Astrocyte (in vitro differentiated cells and primary cell): ENCODE data around the gene PER2. TPM values are rescaled to one million over a fixed set of nuclear protein-coding genes. Genes with fewer than 3 reads are reported as not detected.
"Not testable (repeated sequence)": the region's sequence is repeated elsewhere in the genome, so short reads cannot be mapped to it uniquely, and the experiment has no call there.

Experiments
- DNase-seq: peaks from one replicate; pipeline ENCODE4 v3.0.0-alpha.2; 2010; ENCODE audit warnings: low read depth
- FAIRE-seq: peaks from 2 replicates; lab custom pipeline; 2011; peaks lifted over from hg19 to GRCh38; lab: Jason Lieb, UNC
- H2AFZ ChIP-seq: 2 replicates; pipeline ENCODE4 v1.6.0; 2012; ENCODE audit warnings: low read depth, low read length, inconsistent platforms
- H3K27ac ChIP-seq: 2 replicates; pipeline ENCODE4 v1.5.1; 2011; ENCODE audit warnings: low read depth, low read length, inconsistent platforms
- H3K27me3 ChIP-seq: 2 replicates; pipeline ENCODE4 v1.6.0; 2011; ENCODE audit warnings: low read length, inconsistent platforms; ENCODE audit not compliant: insufficient read depth
- H3K36me3 ChIP-seq: 2 replicates; pipeline ENCODE4 v1.5.1; 2011; ENCODE audit warnings: low read length, inconsistent platforms; ENCODE audit not compliant: insufficient read depth
- H3K4me1 ChIP-seq: 2 replicates; pipeline ENCODE4 v1.5.1; 2011; ENCODE audit warnings: low read length, inconsistent platforms; ENCODE audit not compliant: insufficient read depth
- H3K4me2 ChIP-seq: 2 replicates; pipeline ENCODE4 v1.6.0; 2012; ENCODE audit warnings: low read length, inconsistent platforms
- H3K4me3 ChIP-seq: 2 replicates; pipeline ENCODE4 v1.5.1; 2011; ENCODE audit warnings: low read depth, mild to moderate bottlenecking, low read length, inconsistent platforms; ENCODE audit not compliant: insufficient read depth
- H3K79me2 ChIP-seq: 2 replicates; pipeline ENCODE4 v1.6.0; 2012; ENCODE audit warnings: mild to moderate bottlenecking, low read length, inconsistent platforms; ENCODE audit not compliant: insufficient read depth
- H3K9ac ChIP-seq: 2 replicates; pipeline ENCODE4 v1.6.0; 2012; ENCODE audit warnings: mild to moderate bottlenecking, low read length, inconsistent platforms
- H3K9me3 ChIP-seq: 2 replicates; pipeline ENCODE4 v1.5.1; 2012; ENCODE audit warnings: low read depth, mild to moderate bottlenecking, low read length, inconsistent platforms; ENCODE audit not compliant: insufficient read depth
- H4K20me1 ChIP-seq: 2 replicates; pipeline ENCODE4 v1.6.0; 2012; ENCODE audit warnings: low read length, inconsistent platforms; ENCODE audit not compliant: insufficient read depth
- H3K27ac Mint-ChIP-seq: one replicate; pipeline ENCODE4 v1.8.0; 2021; ENCODE audit warnings: mild to moderate bottlenecking, mixed read lengths; ENCODE audit not compliant: unreplicated experiment
- H3K27me3 Mint-ChIP-seq: one replicate; pipeline ENCODE4 v1.8.0; 2021; ENCODE audit warnings: low read depth, mixed read lengths; ENCODE audit not compliant: unreplicated experiment
- H3K36me3 Mint-ChIP-seq: one replicate; pipeline ENCODE4 v1.8.0; 2021; ENCODE audit warnings: low read depth, mixed read lengths; ENCODE audit not compliant: unreplicated experiment
- H3K4me1 Mint-ChIP-seq: one replicate; pipeline ENCODE4 v1.8.0; 2021; ENCODE audit warnings: low read depth, mixed read lengths; ENCODE audit not compliant: unreplicated experiment
- H3K4me3 Mint-ChIP-seq: one replicate; pipeline ENCODE4 v1.8.0; 2021; ENCODE audit warnings: mild to moderate bottlenecking, moderate library complexity, mixed read lengths; ENCODE audit not compliant: unreplicated experiment
- H3K9me3 Mint-ChIP-seq: one replicate; pipeline ENCODE4 v1.8.0; 2021; ENCODE audit warnings: mild to moderate bottlenecking, mixed read lengths; ENCODE audit not compliant: unreplicated experiment
- CTCF ChIP-seq: IDR thresholded peaks from 2 replicates; pipeline ENCODE4 v1.5.1; 2011; ENCODE audit warnings: low read depth, mild to moderate bottlenecking, inconsistent platforms, low read length, moderate library complexity; ENCODE audit not compliant: insufficient read depth
- EZH2 ChIP-seq: IDR thresholded peaks from 2 replicates; pipeline ENCODE4 v1.6.1; 2012; ENCODE audit warnings: mild to moderate bottlenecking, low read length, inconsistent platforms; ENCODE audit not compliant: insufficient read depth
- total RNA-seq: library from RNA; stranded (reverse); gene quantifications from 2 replicates; pipeline ENCODE4 v1.2.1, GENCODE V29; 2021

Gene PER2
- total RNA-seq, 1 donor from 2014 or later = 2.0 TPM

- peaks cover 19% of the 10 kb centered on the region for H3K36me3 Mint-ChIP-seq
- TF ChIP-seq CTCF (no peak), EZH2 (no peak)
- Histone ChIP-seq H3K79me2 (peaks cover 8% of the 10 kb centered on the region), H3K27me3 (no peaks in the 10 kb centered on the region), H3K9me3 (no peaks in the 10 kb centered on the region), H3K4me2 (no peak overlapping the region), H3K9ac (no peak overlapping the region), H2AFZ (no peak overlapping the region), H3K27ac (no peak overlapping the region), H4K20me1 (peaks cover 16% of the 10 kb centered on the region), H3K4me1 (no peaks in the 10 kb centered on the region), H3K4me3 (no peak overlapping the region), H3K36me3 (no peaks in the 10 kb centered on the region)
- no peak overlapping the region for H3K27ac Mint-ChIP-seq
- H3K4me1 Mint-ChIP-seq = no peaks in the 10 kb centered on the region
- DNase-seq = no peak
- no peaks in the 10 kb centered on the region for H3K9me3 Mint-ChIP-seq
- H3K27me3 Mint-ChIP-seq = peaks cover 26% of the 10 kb centered on the region
- H3K4me3 Mint-ChIP-seq = no peak overlapping the region
- no peak for FAIRE-seq
These were observed 14.1 kb downstream of the PER2 start for GRCh38 chr2:238274152-238274865.

DNA sequence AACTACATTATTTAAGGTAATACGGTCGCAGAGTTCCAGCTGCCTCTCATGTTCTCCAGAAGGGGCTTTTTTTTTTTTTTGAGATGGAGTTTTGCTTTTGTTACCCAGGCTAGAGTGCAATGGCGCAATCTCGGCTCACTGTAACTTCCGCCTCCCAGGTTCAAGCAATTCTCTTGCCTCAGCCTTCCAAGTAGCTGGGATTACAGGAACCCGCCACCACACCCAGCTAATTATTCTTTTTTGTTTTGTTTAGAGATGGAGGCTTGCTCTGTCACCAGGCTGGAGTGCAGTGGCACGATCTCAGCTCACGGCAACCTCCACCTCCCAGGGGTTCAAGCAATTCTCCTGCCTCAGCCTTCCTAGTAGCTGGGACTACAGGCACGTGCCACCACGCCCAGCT, 15.0 kb downstream of the PER2 start:
- not testable (repeated sequence) for H3K4me3 Mint-ChIP-seq, H2AFZ ChIP-seq, H4K20me1 ChIP-seq, H3K79me2 ChIP-seq, H3K9me3 ChIP-seq, H3K9me3 Mint-ChIP-seq, H3K9ac ChIP-seq, FAIRE-seq, DNase-seq, H3K27me3 ChIP-seq, H3K27ac Mint-ChIP-seq, H3K36me3 ChIP-seq, H3K4me3 ChIP-seq, H3K4me2 ChIP-seq, H3K27ac ChIP-seq, H3K4me1 Mint-ChIP-seq, H3K4me1 ChIP-seq
- peaks cover 24% of the 10 kb centered on the region for H3K27me3 Mint-ChIP-seq
- H3K36me3 Mint-ChIP-seq = peaks cover 19% of the 10 kb centered on the region

DNA sequence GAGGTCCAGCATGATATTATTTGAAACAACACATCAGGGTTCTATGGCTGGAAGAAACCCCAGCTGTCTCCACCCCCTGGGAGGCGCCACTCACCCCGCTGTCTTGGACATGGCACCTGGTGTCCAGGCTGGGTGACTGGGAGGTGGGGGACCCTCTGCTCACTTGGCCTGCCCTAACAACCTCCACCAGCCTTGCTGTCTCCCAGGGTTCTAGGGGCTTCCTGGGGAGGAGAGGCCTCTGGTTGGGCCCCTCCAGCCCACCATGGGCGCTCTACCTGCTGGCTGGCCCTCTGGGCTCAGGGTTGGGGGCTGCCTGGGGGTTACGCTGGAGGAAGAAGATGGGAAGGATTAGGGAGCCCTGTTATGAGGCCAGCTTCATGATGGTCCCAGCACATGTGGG, 16.3 kb downstream of the PER2 start:
- Mint-ChIP-seq H3K27ac (no peak overlapping the region), H3K36me3 (peaks cover 22% of the 10 kb centered on the region), H3K4me3 (no peak overlapping the region), H3K27me3 (peaks cover 14% of the 10 kb centered on the region), H3K9me3 (no peaks in the 10 kb centered on the region), H3K4me1 (peaks cover 3% of the 10 kb centered on the region)
- Histone ChIP-seq H3K27me3 (no peaks in the 10 kb centered on the region), H3K9ac (no peak overlapping the region), H3K79me2 (no peaks in the 10 kb centered on the region), H3K4me2 (no peak overlapping the region), H3K4me1 (peaks cover 6% of the 10 kb centered on the region), H3K9me3 (no peaks in the 10 kb centered on the region), H2AFZ (no peak overlapping the region), H3K4me3 (no peak overlapping the region), H3K36me3 (peaks cover 3% of the 10 kb centered on the region), H3K27ac (no peak overlapping the region), H4K20me1 (no peaks in the 10 kb centered on the region)
- FAIRE-seq (no peak), DNase-seq (no peak)
- TF ChIP-seq CTCF (no peak), EZH2 (no peak)

- not testable (repeated sequence) for H3K4me3 Mint-ChIP-seq, H3K27ac Mint-ChIP-seq, H3K9me3 Mint-ChIP-seq, H3K27ac ChIP-seq, H4K20me1 ChIP-seq, FAIRE-seq, H3K4me1 ChIP-seq, H3K9me3 ChIP-seq, H3K36me3 ChIP-seq, DNase-seq, H3K9ac ChIP-seq, H3K27me3 ChIP-seq, H3K4me2 ChIP-seq, H3K79me2 ChIP-seq, H2AFZ ChIP-seq, H3K4me1 Mint-ChIP-seq, H3K4me3 ChIP-seq
- Mint-ChIP-seq H3K27me3 (peaks cover 12% of the 10 kb centered on the region), H3K36me3 (peaks cover 22% of the 10 kb centered on the region)
These were observed 16.7 kb downstream of the PER2 start for GRCh38 chr2:238271686-238272085.
